PC-3 (cell line): ENCODE data around the gene ITCH. TPM values are rescaled to one million over a fixed set of nuclear protein-coding genes. Genes with fewer than 3 reads are reported as not detected.

Experiments
- ATAC-seq: fragments of 200-7000 bp; cut with Tn5 transposase; 2 replicates; pipeline ENCODE4 v1.9.1; 2020; ENCODE audit warnings: mild to moderate bottlenecking, moderate library complexity
- BruUV-seq: library from RNA; stranded (reverse); fragments of 400-500 nt; replicated peaks from 2 replicates; lab custom pipeline; 2021; lab: Mats Ljungman, UMichigan
- CTCF ChIA-PET: fragments of 300-600 bp; sonication (Branson Sonifier 250); formaldehyde crosslinking; loops from one replicate; lab custom pipeline; 2022; ENCODE audit warnings: antibody characterized with exemption; lab: Charles Lee
- POLR2A ChIA-PET: fragments of 300-600 bp; sonication (Branson Sonifier 250); formaldehyde crosslinking; loops from one replicate; lab custom pipeline; 2022; ENCODE audit warnings: antibody characterized with exemption; ENCODE audit not compliant: unreplicated experiment; lab: Charles Lee
- DNase-seq: peaks from one replicate; pipeline ENCODE4 v3.0.0-alpha.2; 2015
- H2AFZ ChIP-seq: fragments of 300-600 bp; sonication (generic); 2 replicates; pipeline ENCODE4 v1.6.0; 2016; ENCODE audit warnings: antibody characterized with exemption, low read length
- H3F3A ChIP-seq: fragments of 300-600 bp; sonication (generic); one replicate; pipeline ENCODE4 v1.6.0; 2017; ENCODE audit warnings: antibody characterized with exemption, low read length, control low read depth, mild to moderate bottlenecking; ENCODE audit not compliant: unreplicated experiment
- H3K27ac ChIP-seq: fragments of 300-600 bp; sonication (generic); 2 replicates; pipeline ENCODE4 v1.5.1; 2016; ENCODE audit warnings: mild to moderate bottlenecking, low read length
- H3K27me3 ChIP-seq: fragments of 300-600 bp; sonication (generic); 2 replicates; pipeline ENCODE4 v1.6.1; 2016; ENCODE audit warnings: low read length, mixed read lengths
- H3K36me3 ChIP-seq: fragments of 300-600 bp; sonication (generic); 2 replicates; pipeline ENCODE4 v1.6.1; 2016; ENCODE audit warnings: low read depth, mixed run types, low read length, mixed read lengths
- H3K4me1 ChIP-seq: fragments of 300-600 bp; sonication (generic); 2 replicates; pipeline ENCODE4 v1.5.1; 2016; ENCODE audit warnings: low read length; ENCODE audit not compliant: insufficient read depth
- H3K4me2 ChIP-seq: fragments of 300-600 bp; sonication (generic); 2 replicates; pipeline ENCODE4 v1.6.0; 2016; ENCODE audit warnings: low read length
- H3K4me3 ChIP-seq: fragments of 300-600 bp; sonication (generic); 2 replicates; pipeline ENCODE4 v1.5.1; 2016; ENCODE audit warnings: mild to moderate bottlenecking, low read length, mixed read lengths
- H3K79me2 ChIP-seq: fragments of 300-600 bp; sonication (generic); 2 replicates; pipeline ENCODE4 v1.6.1; 2017; ENCODE audit warnings: low read length, mixed read lengths
- H3K9ac ChIP-seq: fragments of 300-600 bp; sonication (generic); 2 replicates; pipeline ENCODE4 v1.6.0; 2016; ENCODE audit warnings: mild to moderate bottlenecking, low read length
- H3K9me2 ChIP-seq: fragments of 300-600 bp; sonication (generic); replicated peaks from 2 replicates; pipeline ENCODE4 v1.6.1; 2016; ENCODE audit warnings: mixed run types, low read length, mixed read lengths
- H3K9me3 ChIP-seq: fragments of 300-600 bp; sonication (generic); 2 replicates; pipeline ENCODE4 v1.6.1; 2016; ENCODE audit warnings: low read length, mixed read lengths
- H4K20me1 ChIP-seq: fragments of 300-600 bp; sonication (generic); 2 replicates; pipeline ENCODE4 v1.6.1; 2016; ENCODE audit warnings: low read length, mixed read lengths
- CTCF ChIP-seq: fragments of 300-600 bp; sonication (generic); conservative IDR thresholded peaks from 2 replicates; pipeline ENCODE4 v1.5.1; 2017; ENCODE audit warnings: antibody characterized with exemption, low read depth, mild to moderate bottlenecking, low read length
- EZH2 ChIP-seq: fragments of 300-600 bp; sonication (generic); IDR thresholded peaks from one replicate; pipeline ENCODE4 v1.6.1; 2017; ENCODE audit warnings: antibody characterized with exemption, mild to moderate bottlenecking, low read length; ENCODE audit not compliant: unreplicated experiment
- EZH2phosphoT487 ChIP-seq: fragments of 300-600 bp; sonication (generic); IDR thresholded peaks from 2 replicates; pipeline ENCODE4 v1.6.1; 2018; ENCODE audit warnings: mild to moderate bottlenecking, antibody characterized with exemption, low read length, borderline replicate concordance
- intact Hi-C: fragments of 100-400 bp; cut with micrococcal nuclease; formaldehyde crosslinking; loops from 2 replicates; pipeline ENCODE4 v1.9.0; 2023
- total RNA-seq: library from RNA; depleted of rRNA; stranded (reverse); fragments of >200 nt; gene quantifications from 2 replicates; pipeline ENCODE4 v1.2.3, GENCODE V29; 2014

ITCH gene
- total RNA-seq, 1 experiment from 2014 or later: 54.8 TPM

GRCh38 chr20:34539756-34540155 is 176.7 kb downstream of the ITCH start:
- CTCF ChIA-PET: no interaction called here
- intact Hi-C loops: no loop called here
- BruUV-seq: no TSS peak
- Histone ChIP-seq H3K9ac (no peak overlapping the region), H3K4me1 (no peaks in the 10 kb centered on the region), H3K9me2 (no peaks in the 10 kb centered on the region), H2AFZ (no peak overlapping the region), H3K27me3 (no peaks in the 10 kb centered on the region), H3K27ac (no peak overlapping the region), H3F3A (no peaks in the 10 kb centered on the region), H3K4me3 (no peak overlapping the region), H4K20me1 (no peaks in the 10 kb centered on the region), H3K9me3 (no peaks in the 10 kb centered on the region), H3K79me2 (no peaks in the 10 kb centered on the region), H3K36me3 (peaks cover 23% of the 10 kb centered on the region), H3K4me2 (no peak overlapping the region)
- POLR2A ChIA-PET: interaction anchor here (0.6 kb wide), 1 partner anchor 26 kb away, joined by 3 read pairs; no protein-coding TSS in a partner anchor
- TF ChIP-seq EZH2phosphoT487 (no peak), CTCF (no peak), EZH2 (no peak)
- DNase-seq (no peak), ATAC-seq (no peak)

- Histone ChIP-seq H3K9ac (no peak overlapping the region), H3K27ac (no peak overlapping the region), H3K9me3 (no peaks in the 10 kb centered on the region), H3K4me3 (no peak overlapping the region), H4K20me1 (no peaks in the 10 kb centered on the region), H3K36me3 (peaks cover 23% of the 10 kb centered on the region), H3K4me1 (no peaks in the 10 kb centered on the region), H3K9me2 (no peaks in the 10 kb centered on the region), H3K79me2 (no peaks in the 10 kb centered on the region), H2AFZ (no peak overlapping the region), H3K27me3 (no peaks in the 10 kb centered on the region), H3K4me2 (no peak overlapping the region), H3F3A (no peaks in the 10 kb centered on the region)
- BruUV-seq: no TSS peak
- intact Hi-C loops: no loop called here
- no peak for TF ChIP-seq EZH2
- no peak for TF ChIP-seq CTCF
- no peak for TF ChIP-seq EZH2phosphoT487
- POLR2A ChIA-PET: no interaction called here
- DNase-seq (no peak), ATAC-seq (no peak)
- CTCF ChIA-PET: no interaction called here
Measured at GRCh38 chr20:34540596-34541263, 177.7 kb downstream of the ITCH start.

DNA sequence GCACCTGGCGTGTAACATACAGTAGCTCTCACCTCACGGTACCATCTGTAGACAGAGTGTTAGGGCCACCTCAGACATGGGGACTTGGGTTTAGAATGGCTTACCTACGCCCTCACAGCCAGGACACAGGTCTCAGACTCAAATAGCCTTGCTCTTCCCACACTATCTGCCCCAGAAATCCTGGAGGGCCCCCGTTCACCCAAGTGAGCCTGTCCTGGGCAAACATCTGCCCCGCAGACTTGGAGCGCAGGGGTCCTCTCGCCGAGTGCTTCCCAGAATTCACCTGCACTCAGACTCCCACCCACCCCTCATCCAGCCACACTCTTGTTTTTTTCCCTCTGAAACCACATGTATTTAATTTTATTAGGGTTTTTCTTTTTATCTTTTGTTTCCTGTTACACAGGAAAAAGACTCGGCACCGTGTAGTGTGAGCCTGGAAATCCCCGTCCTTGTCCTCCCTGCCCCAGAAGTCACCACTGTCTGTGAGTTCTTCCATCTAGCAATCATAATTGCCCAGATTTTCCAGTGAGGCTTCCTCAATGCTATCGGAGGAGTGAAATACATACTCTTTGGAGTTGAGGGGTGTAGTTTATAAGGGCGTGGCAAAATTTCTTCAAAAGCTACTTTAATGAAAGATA is 178.3 kb downstream of the ITCH start:
- CTCF ChIA-PET: no interaction called here
- Histone ChIP-seq H3K9me3 (no peaks in the 10 kb centered on the region), H3K27me3 (no peaks in the 10 kb centered on the region), H3K4me2 (no peak overlapping the region), H4K20me1 (no peaks in the 10 kb centered on the region), H3F3A (no peaks in the 10 kb centered on the region), H3K4me3 (no peak overlapping the region), H3K27ac (no peak overlapping the region), H3K4me1 (no peaks in the 10 kb centered on the region), H3K36me3 (peaks cover 18% of the 10 kb centered on the region), H2AFZ (no peak overlapping the region), H3K79me2 (no peaks in the 10 kb centered on the region), H3K9me2 (no peaks in the 10 kb centered on the region), H3K9ac (no peak overlapping the region)
- DNase-seq (no peak), ATAC-seq (no peak)
- POLR2A ChIA-PET: no interaction called here
- TF ChIP-seq CTCF: no peak
- intact Hi-C loops: no loop called here
- no TSS peak for BruUV-seq
